Aorta (tissue), 5 donors: Measurements from ENCODE around the gene PI16. TPM values are rescaled to one million over a fixed set of nuclear protein-coding genes. Genes with fewer than 3 reads are reported as not detected.

ENCODE experiments used
- ATAC-seq: fragments of 200-7000 bp; cut with Tn5 transposase; one replicate; pipeline ENCODE4 v1.9.1; 2022; ENCODE audit warnings: moderate library complexity; ENCODE audit not compliant: low FRiP score
- DNase-seq, 2 donors: peaks; one replicate each; pipeline ENCODE4 v3.0.0-alpha.2; 2020
- H3K27ac ChIP-seq, 2 donors: one replicate each; pipeline ENCODE4 v1.5.1; 2013; ENCODE audit warnings: low read length in 2 of 2, mild to moderate bottlenecking in 2 of 2, moderate library complexity in 2 of 2, control low read depth in 1 of 2, inconsistent platforms in 1 of 2, low read depth in 1 of 2
- H3K27me3 ChIP-seq, 2 donors: one replicate each; pipeline ENCODE4 v1.6.1; 2013; ENCODE audit warnings: control low read depth in 1 of 2, low read length in 1 of 2, mild to moderate bottlenecking in 1 of 2, moderate library complexity in 1 of 2; ENCODE audit not compliant: insufficient read depth in 2 of 2, control insufficient read depth in 1 of 2
- H3K36me3 ChIP-seq, 2 donors: one replicate each; pipeline ENCODE4 v1.6.1; 2013; ENCODE audit warnings: control low read depth in 1 of 2, low read length in 1 of 2, mild to moderate bottlenecking in 1 of 2; ENCODE audit not compliant: insufficient read depth in 2 of 2, control insufficient read depth in 1 of 2
- H3K4me1 ChIP-seq, 2 donors: one replicate each; pipeline ENCODE4 v1.6.1; 2013; ENCODE audit warnings: low read length in 2 of 2, control low read depth in 1 of 2, mild to moderate bottlenecking in 1 of 2, moderate library complexity in 1 of 2; ENCODE audit not compliant: insufficient read depth in 2 of 2, control insufficient read depth in 1 of 2
- H3K4me3 ChIP-seq, 2 donors: one replicate each; pipeline ENCODE4 v1.5.1; 2013; ENCODE audit warnings: low read length in 2 of 2, control low read depth in 1 of 2, mild to moderate bottlenecking in 1 of 2
- H3K9me3 ChIP-seq: one replicate; pipeline ENCODE4 v1.6.1; 2013; ENCODE audit warnings: mild to moderate bottlenecking, low read length; ENCODE audit not compliant: control insufficient read depth
- WGBS, 2 donors: extraction: QIAGEN DNeasy Blood & Tissue Kit; methylation state at CpG; one replicate each; pipeline ENCODE4 v1.1.7; 2013; 5-methylcytosine and 5-hydroxymethylcytosine counted together
- intact Hi-C, 2 donors: fragments of 100-400 bp; cut with DNase I; formaldehyde crosslinking; loops; one replicate each; pipeline versions ENCODE4 v1.14.2 to v1.15.0; 2022
- polyA plus RNA-seq, 2 donors: library from polyadenylated mRNA; stranded (reverse); fragments of 200-250 nt; gene quantifications; one replicate each; pipeline ENCODE4 v1.2.3, GENCODE V29; 2013
- total RNA-seq, 2 donors: library from RNA; stranded (reverse); fragmentation: NEBNext Ultra II Directional; extraction: Animal tissue kit (Norgen Biotek cat#: 25700); gene quantifications; one replicate each; pipeline ENCODE4 v1.2.1, GENCODE V29; 2021
- donor health status: healthy with polysubstance abuse.
- donor health status: Bipolar disorder and iron deficiency.
- donor health status: DM: no; HTN: no; CAD: no.
- donor health status: DM: no; HTN: no; CAD: no.
- donor health status: DM: yes; HTN: yes; CAD: no.

The PI16 gene
- total and polyA plus RNA-seq, 4 donors: 4.4 to 383 (median 38.7) TPM; not detected in 1

- 92 to 93% methylated on average over 4 of the region's 4 CpGs for WGBS, 2 donors
- peaks cover 4 to 10% of the 10 kb centered on the region in 2 donors for H3K36me3 ChIP-seq
- H3K27me3 ChIP-seq: no peaks in the 10 kb centered on the region
- H3K9me3 ChIP-seq: no peaks in the 10 kb centered on the region
- intact Hi-C loops: no loop called here
- DNase-seq: no peak
- H3K4me3 ChIP-seq: no peak overlapping the region
- H3K27ac ChIP-seq: no peak overlapping the region
- no peak for ATAC-seq
- no peaks in the 10 kb centered on the region for H3K4me1 ChIP-seq
Observed at GRCh38 chr6:36964908-36965307, 10.4 kb downstream of the PI16 start.

GRCh38 chr6:36967301-36967700 lies 12.8 kb downstream of the PI16 start:
- peaks cover 4 to 18% of the 10 kb centered on the region in 2 donors for H3K36me3 ChIP-seq
- intact Hi-C loops: no loop called here
- H3K27me3 ChIP-seq: no peaks in the 10 kb centered on the region
- H3K4me1 ChIP-seq: no peaks in the 10 kb centered on the region
- H3K9me3 ChIP-seq: no peaks in the 10 kb centered on the region
- ATAC-seq (no peak), DNase-seq (no peak)
- H3K27ac ChIP-seq: no peak overlapping the region
- 81 to 91% methylated on average over 3 of the region's 3 CpGs for WGBS, 2 donors
- H3K4me3 ChIP-seq: no peak overlapping the region

DNA sequence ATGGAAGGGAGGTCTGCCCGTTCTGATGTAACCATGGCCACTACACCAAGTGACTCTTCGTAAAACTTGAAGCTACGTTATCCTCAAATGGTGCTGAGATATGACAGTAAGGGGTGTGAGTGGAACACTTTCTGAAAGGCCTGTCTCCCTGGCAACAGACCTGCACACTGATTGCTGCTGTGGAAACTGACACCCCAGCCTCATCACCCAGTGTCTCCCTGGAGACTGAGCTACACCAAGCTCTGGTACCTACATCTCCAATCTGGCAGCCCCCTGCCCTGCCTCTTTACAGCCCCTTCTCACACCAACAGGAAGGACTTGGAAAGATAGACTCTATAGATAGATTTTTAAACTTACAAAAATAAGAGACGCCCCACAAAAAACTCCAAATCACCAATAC lies 13.2 kb downstream of the PI16 start:
- Histone ChIP-seq H3K9me3 (no peaks in the 10 kb centered on the region), H3K4me1 (no peaks in the 10 kb centered on the region), H3K27me3 (no peaks in the 10 kb centered on the region), H3K4me3 (no peak overlapping the region), H3K27ac (no peak overlapping the region), H3K36me3 (peaks cover 4 to 18% of the 10 kb centered on the region in 2 donors)
- DNase-seq (no peak), ATAC-seq (no peak)
- WGBS, 2 donors: 80 to 86% methylated on average over 4 of the region's 4 CpGs
- intact Hi-C loops: no loop called here

DNA sequence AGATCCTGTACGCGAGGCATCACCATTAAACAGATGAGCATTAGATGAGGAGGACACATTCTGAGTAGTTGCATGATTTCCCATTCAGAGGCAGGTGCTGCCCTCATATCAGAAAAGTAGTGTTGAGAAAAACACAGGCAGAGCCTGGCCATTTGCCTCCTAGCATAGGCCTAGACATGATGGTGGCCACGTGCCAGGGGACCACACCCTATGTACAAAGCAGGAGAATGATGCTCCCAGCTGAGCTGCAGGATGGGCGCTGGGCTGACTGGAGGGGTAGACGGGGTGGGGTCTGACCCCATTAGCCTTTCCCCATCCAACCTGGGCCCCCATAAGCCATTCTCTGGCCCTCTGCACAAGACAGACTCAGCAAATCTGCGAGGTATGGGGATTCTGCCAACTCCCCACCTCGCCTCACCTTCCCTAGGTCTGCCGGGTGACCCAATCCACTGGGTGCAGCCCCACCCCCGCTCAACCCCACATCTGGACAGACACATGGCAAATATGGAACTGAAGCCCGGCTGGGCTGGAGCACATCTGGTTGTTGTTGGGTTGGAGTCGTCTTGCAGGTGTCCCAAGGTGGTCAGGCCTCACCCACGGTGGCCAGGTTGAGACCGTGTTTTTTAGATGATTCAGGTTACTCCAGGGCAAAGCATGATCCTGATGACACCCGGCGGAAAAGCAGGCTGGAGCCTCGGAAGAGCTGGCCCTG lies 13.9 kb downstream of the PI16 start:
- H3K36me3 ChIP-seq: peaks cover 4 to 18% of the 10 kb centered on the region in 2 donors
- no peaks in the 10 kb centered on the region for H3K9me3 ChIP-seq
- ATAC-seq: no peak
- H3K27ac ChIP-seq: no peak overlapping the region
- 85 to 86% methylated on average over 16 of the region's 16 CpGs for WGBS, 2 donors
- intact Hi-C loops: no loop called here
- no peaks in the 10 kb centered on the region for H3K27me3 ChIP-seq
- H3K4me3 ChIP-seq: no peak overlapping the region
- no peaks in the 10 kb centered on the region for H3K4me1 ChIP-seq
- peak in 1 of 2 donors; percentile 81 for DNase-seq

DNA sequence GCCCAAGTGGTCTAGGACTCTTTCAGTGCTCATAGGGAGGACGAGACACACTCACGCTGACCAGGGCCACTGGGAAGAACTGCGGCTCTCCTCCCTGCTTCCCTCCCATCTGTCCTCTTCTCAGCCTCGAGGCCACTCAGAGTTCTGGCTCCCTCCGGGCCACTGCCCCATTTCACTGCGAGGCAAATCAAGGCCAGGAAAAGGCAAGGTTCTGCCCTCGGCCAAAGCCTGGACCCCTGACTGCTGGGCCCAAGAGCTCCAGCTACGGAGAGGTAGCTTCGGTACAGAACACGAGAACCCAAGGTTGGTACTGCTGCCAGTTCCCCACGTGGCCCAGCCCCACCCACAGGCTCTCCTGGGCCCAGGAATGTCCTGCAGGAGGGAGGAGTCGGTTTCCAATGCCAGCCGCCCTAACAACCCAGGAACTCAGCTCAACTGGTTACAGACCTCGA lies 14.7 kb downstream of the PI16 start:
- no peaks in the 10 kb centered on the region for H3K9me3 ChIP-seq
- H3K36me3 ChIP-seq: peaks cover 4 to 18% of the 10 kb centered on the region in 2 donors
- WGBS, 2 donors: 73 to 74% methylated on average over 14 of the region's 14 CpGs
- H3K4me3 ChIP-seq: no peak overlapping the region
- no peaks in the 10 kb centered on the region for H3K27me3 ChIP-seq
- no peak for ATAC-seq
- intact Hi-C loops: no loop called here
- no peak for DNase-seq
- H3K27ac ChIP-seq: no peak overlapping the region
- H3K4me1 ChIP-seq: no peaks in the 10 kb centered on the region

DNA sequence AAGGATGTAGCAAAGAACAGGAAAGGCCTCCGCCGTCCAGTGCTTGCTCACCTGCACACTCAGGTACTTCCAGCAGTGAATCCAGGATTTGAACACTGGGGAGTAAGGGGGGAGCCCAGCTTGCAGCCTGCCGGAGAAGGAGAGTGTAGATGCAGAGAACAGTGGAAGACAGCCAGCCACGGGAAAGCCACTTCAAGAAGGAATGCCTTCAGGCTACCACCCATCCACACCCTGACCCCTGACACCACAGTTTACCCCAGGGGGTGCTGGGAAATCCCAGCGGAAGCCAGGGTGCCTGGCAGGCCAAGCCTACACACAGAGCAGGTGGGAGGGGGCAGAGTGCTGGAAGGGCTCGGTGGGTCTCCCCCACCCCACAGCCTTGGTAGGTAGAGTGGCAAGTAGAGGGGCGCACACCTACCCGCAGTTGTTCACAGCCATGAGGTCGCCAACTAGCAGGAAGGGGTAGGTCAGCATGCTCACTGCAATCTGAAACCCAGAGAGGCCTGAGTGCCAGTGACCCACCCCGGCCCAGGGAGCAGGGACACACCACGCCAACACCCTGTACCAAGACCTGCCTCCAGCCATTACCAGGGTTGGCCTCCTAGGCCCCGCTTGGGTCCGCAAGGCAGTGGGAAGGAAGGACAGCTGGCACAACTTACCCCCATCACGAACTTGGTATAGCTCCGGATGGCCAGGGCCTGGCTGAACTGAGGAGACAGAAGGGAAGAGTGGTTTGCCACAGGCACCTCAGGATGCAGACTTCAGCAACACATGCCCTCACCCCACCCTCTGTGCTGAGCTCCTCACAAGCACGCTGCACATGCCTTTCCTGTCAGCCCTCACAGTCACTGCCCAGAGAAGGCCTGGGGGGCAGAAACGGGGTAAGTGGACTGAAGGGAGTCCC lies 15.7 kb downstream of the PI16 start:
- H3K4me1 ChIP-seq: no peaks in the 10 kb centered on the region
- ATAC-seq (no peak), DNase-seq (no peak)
- intact Hi-C loops: no loop called here
- H3K27ac ChIP-seq: no peak overlapping the region
- peaks cover 6 to 20% of the 10 kb centered on the region in 2 donors for H3K36me3 ChIP-seq
- H3K4me3 ChIP-seq: no peak overlapping the region
- WGBS, 2 donors: 86 to 89% methylated on average over 17 of the region's 17 CpGs
- no peaks in the 10 kb centered on the region for H3K27me3 ChIP-seq
- H3K9me3 ChIP-seq: no peaks in the 10 kb centered on the region

DNA sequence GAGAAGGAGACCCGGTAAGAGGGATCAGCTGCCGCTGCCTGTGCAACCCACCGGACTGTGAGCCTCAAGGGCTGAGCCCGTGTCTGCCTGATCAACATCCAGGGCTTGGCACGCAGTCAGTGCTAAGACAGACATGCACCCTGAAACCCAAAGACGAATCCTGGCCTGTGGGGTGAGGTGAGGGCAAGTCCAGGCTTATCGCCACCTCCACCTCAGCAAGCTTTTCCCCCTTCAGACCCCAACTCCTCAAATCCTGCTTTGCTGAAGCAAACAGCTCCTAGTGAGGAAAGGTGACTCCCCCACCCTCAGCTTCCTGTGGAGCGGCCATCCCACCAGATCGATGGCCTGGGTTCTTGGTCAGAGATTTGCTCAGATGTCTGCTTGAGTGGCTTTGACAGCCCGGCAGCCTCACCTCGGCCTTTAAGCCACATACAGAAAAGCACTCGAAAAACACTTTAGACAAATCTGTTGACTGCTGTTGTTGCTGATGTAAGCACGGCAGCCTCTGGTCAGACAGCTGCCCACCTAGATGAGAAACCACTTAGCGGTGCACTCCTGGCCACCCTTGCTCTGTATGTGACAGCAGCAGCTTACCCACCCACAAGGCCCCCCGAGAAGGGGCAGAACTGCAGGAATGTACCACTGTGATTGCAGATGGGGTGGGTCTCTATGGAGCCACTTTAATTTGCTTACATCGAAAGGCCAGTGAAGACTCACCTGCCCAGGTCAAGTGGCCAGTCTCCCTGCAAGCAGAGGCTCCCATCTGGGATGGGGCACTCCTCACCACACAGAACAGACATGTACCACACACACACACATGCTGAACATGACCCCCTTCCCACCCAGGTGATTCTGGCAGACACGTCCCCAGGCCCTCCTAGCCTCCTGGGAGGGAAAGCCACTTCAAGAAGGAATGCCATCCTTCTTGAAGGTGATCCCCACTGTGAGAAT lies 16.6 kb downstream of the PI16 start:
- peaks cover 9 to 22% of the 10 kb centered on the region in 2 donors for H3K36me3 ChIP-seq
- 86% methylated on average over 17 of the region's 17 CpGs for WGBS, 2 donors
- H3K4me1 ChIP-seq: no peaks in the 10 kb centered on the region
- H3K27me3 ChIP-seq: no peaks in the 10 kb centered on the region
- no peak for ATAC-seq
- intact Hi-C loops: no loop called here
- no peaks in the 10 kb centered on the region for H3K9me3 ChIP-seq
- no peak overlapping the region for H3K4me3 ChIP-seq
- no peak overlapping the region for H3K27ac ChIP-seq
- DNase-seq: no peak

GRCh38 chr6:36971921-36972673 lies 17.6 kb downstream of the PI16 start:
- Histone ChIP-seq H3K4me1 (no peaks in the 10 kb centered on the region), H3K27ac (no peak overlapping the region), H3K9me3 (no peaks in the 10 kb centered on the region), H3K4me3 (no peak overlapping the region), H3K27me3 (no peaks in the 10 kb centered on the region), H3K36me3 (peaks cover 15 to 27% of the 10 kb centered on the region in 2 donors)
- intact Hi-C loops: no loop called here
- no peak for ATAC-seq
- 68 to 72% methylated on average over 14 of the region's 14 CpGs for WGBS, 2 donors
- no peak for DNase-seq
